Stomach (tissue), 4 donors: Measurements from ENCODE around the gene TMEM240.
"Not testable (repeated sequence)": the region's sequence is repeated elsewhere in the genome, so short reads cannot be mapped to it uniquely, and the experiment has no call there.

ENCODE experiments used
- POLR2A ChIP-seq, 4 donors: fragments of 450-650 bp; IDR thresholded peaks; one replicate each; pipeline ENCODE4 v1.6.1; 2016; ENCODE audit warnings: antibody characterized with exemption in 4 of 4, control low read depth in 2 of 4, mild to moderate bottlenecking in 1 of 4, moderate library complexity in 1 of 4
- POLR2AphosphoS5 ChIP-seq, 3 donors: sonication (generic); formaldehyde crosslinking; IDR thresholded peaks; one replicate each; pipeline ENCODE4 v1.6.1; 2016; ENCODE audit warnings: antibody characterized with exemption in 3 of 3
- TF ChIP-seq, protein P1 (sequence below), 7 experiments: fragments of 450-650 bp in 4 of 7; fragments of 200-600 bp in 3 of 7; sonication (generic) in 3 of 7; IDR thresholded peaks; one replicate each; pipeline ENCODE4 v1.5.1; 2016 to 2019; ENCODE audit warnings: antibody characterized with exemption in 7 of 7, control low read depth in 2 of 7, mild to moderate bottlenecking in 1 of 7

DNA sequence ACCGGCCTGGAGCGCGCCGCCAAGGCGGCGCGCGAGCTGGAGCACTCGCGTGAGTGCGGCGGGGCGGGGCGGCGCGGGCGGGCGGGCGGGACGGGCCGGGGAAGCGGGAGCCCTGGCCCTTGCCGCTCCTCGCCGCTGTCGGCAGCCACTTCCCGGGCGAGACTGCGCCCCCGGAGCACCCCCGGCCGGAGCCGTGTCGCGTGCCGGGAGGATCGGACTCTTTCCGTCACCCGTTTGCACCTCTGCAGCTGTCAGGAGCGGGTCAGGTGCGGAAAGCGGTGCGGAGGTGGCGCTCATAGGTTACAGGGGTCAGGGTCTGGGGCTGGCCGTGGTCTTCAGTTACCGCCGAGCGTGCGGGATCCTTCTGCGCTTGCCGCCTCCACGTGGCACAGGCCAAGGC, 28.0 kb downstream of the TMEM240 start:
- TF ChIP-seq POLR2A, POLR2AphosphoS5 (IDR thresholded peaks at IDR 0.05): not testable (repeated sequence)
- TF ChIP-seq, protein P1, sequence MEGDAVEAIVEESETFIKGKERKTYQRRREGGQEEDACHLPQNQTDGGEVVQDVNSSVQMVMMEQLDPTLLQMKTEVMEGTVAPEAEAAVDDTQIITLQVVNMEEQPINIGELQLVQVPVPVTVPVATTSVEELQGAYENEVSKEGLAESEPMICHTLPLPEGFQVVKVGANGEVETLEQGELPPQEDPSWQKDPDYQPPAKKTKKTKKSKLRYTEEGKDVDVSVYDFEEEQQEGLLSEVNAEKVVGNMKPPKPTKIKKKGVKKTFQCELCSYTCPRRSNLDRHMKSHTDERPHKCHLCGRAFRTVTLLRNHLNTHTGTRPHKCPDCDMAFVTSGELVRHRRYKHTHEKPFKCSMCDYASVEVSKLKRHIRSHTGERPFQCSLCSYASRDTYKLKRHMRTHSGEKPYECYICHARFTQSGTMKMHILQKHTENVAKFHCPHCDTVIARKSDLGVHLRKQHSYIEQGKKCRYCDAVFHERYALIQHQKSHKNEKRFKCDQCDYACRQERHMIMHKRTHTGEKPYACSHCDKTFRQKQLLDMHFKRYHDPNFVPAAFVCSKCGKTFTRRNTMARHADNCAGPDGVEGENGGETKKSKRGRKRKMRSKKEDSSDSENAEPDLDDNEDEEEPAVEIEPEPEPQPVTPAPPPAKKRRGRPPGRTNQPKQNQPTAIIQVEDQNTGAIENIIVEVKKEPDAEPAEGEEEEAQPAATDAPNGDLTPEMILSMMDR (IDR thresholded peaks at IDR 0.05) = not testable (repeated sequence)
